VCaP (cell line): Measurements from ENCODE around the gene GRK3.
"Not testable (repeated sequence)": the region's sequence is repeated elsewhere in the genome, so short reads cannot be mapped to it uniquely, and the experiment has no call there.

Experiments
- H3K27ac ChIP-seq: fragments of 450-650 bp; 2 replicates; pipeline ENCODE4 v1.5.1; 2017
- CTCF ChIP-seq: fragments of 450-650 bp; conservative IDR thresholded peaks from 2 replicates; pipeline ENCODE4 v1.5.1; 2017; ENCODE audit warnings: mild to moderate bottlenecking, moderate library complexity

GRK3 gene

GRCh38 chr22:25546242-25546641 lies 18.2 kb upstream of the GRK3 start:
- H3K27ac ChIP-seq = peak overlapping the region; percentile 87
- TF ChIP-seq CTCF = no peak

- TF ChIP-seq CTCF = no peak
- peak overlapping the region; percentile 87 for H3K27ac ChIP-seq
Observed at GRCh38 chr22:25546751-25547150, 17.7 kb upstream of the GRK3 start.

GRCh38 chr22:25548866-25549464 lies 15.5 kb upstream of the GRK3 start:
- no peak overlapping the region for H3K27ac ChIP-seq
- no peak for TF ChIP-seq CTCF

- TF ChIP-seq CTCF = no peak
Observed at GRCh38 chr22:25551396-25551795, 13.1 kb upstream of the GRK3 start.

GRCh38 chr22:25552405-25552804 lies 12.1 kb upstream of the GRK3 start:
- not testable (repeated sequence) for H3K27ac ChIP-seq

More at GRCh38 chr22:25551396-25551795, 13.1 kb upstream of the GRK3 start:
- no peak overlapping the region for H3K27ac ChIP-seq

- no peak overlapping the region for H3K27ac ChIP-seq
- no peak for TF ChIP-seq CTCF
Observed at GRCh38 chr22:25553131-25553530, 11.3 kb upstream of the GRK3 start.

- peak overlapping the region; percentile 34 for H3K27ac ChIP-seq
- no peak for TF ChIP-seq CTCF
Observed at GRCh38 chr22:25554238-25554671, 10.2 kb upstream of the GRK3 start.

GRCh38 chr22:25554689-25555088 lies 9.8 kb upstream of the GRK3 start:
- TF ChIP-seq CTCF = no peak
- peak overlapping the region; percentile 34 for H3K27ac ChIP-seq
